HepG2 (cell line): Measurements from ENCODE around the gene RHOV. TPM values are rescaled to one million over a fixed set of nuclear protein-coding genes. Genes with fewer than 3 reads are reported as not detected.

Source experiments
- CBX5 ChIP-seq: sonication (generic); formaldehyde crosslinking; IDR thresholded peaks from 2 replicates; pipeline ENCODE4 v1.4.0; 2020; ENCODE audit warnings: missing genetic modification reagents, borderline replicate concordance
- MYNN ChIP-seq: sonication (generic); formaldehyde crosslinking; IDR thresholded peaks from 2 replicates; pipeline ENCODE4 v1.4.0; 2020; ENCODE audit warnings: mild to moderate bottlenecking, low read depth, missing genetic modification reagents
- NCOA2 ChIP-seq: sonication (generic); formaldehyde crosslinking; IDR thresholded peaks from 2 replicates; pipeline ENCODE4 v1.8.0; 2022; ENCODE audit warnings: inconsistent platforms
- NFE2 ChIP-seq: sonication (generic); formaldehyde crosslinking; IDR thresholded peaks from 2 replicates; pipeline ENCODE4 v1.4.0; 2020; ENCODE audit warnings: missing genetic modification reagents
- PHB2 ChIP-seq: fragments of 450-650 bp; IDR thresholded peaks from 2 replicates; pipeline ENCODE4 v1.6.1; 2018; ENCODE audit not compliant: partially characterized antibody
- RBM22 ChIP-seq: fragments of 200-400 bp; formaldehyde crosslinking; optimal IDR thresholded peaks from 2 replicates; pipeline ENCODE3; 2017; ENCODE audit warnings: mild to moderate bottlenecking, low read length, moderate library complexity
- SNAI1 ChIP-seq: sonication (generic); formaldehyde crosslinking; IDR thresholded peaks from 2 replicates; pipeline ENCODE4 v1.5.0; 2020; ENCODE audit warnings: mild to moderate bottlenecking, missing genetic modification reagents, borderline replicate concordance
- ZNF256 ChIP-seq: sonication (generic); formaldehyde crosslinking; conservative IDR thresholded peaks from 2 replicates; pipeline ENCODE4 v1.4.0; 2020; ENCODE audit warnings: missing genetic modification reagents
- ZNF335 ChIP-seq: sonication (generic); formaldehyde crosslinking; IDR thresholded peaks from 2 replicates; pipeline ENCODE4 v1.4.0; 2020; ENCODE audit warnings: missing genetic modification reagents
- ZNF570 ChIP-seq: sonication (generic); formaldehyde crosslinking; IDR thresholded peaks from 2 replicates; pipeline ENCODE4 v1.4.0; 2020; ENCODE audit warnings: mild to moderate bottlenecking, missing genetic modification reagents, borderline replicate concordance
- ZNF7 ChIP-seq: IDR thresholded peaks from 2 replicates; pipeline ENCODE4 v1.6.1; 2016; ENCODE audit warnings: missing biosample characterization, missing genetic modification reagents
- ZNF839 ChIP-seq: sonication (generic); formaldehyde crosslinking; IDR thresholded peaks from 2 replicates; pipeline ENCODE4 v1.4.0; 2020; ENCODE audit warnings: missing genetic modification reagents, mild to moderate bottlenecking, borderline replicate concordance
- ZSCAN9 ChIP-seq: IDR thresholded peaks from 2 replicates; pipeline ENCODE4 v1.6.1; 2016; ENCODE audit warnings: borderline replicate concordance
- polyA plus RNA-seq, 8 experiments: library from polyadenylated mRNA; depleted of rRNA in 3 of 8; stranded (reverse) in 7 of 8; unstranded in 1 of 8; fragments of >200 nt; fragmentation: Illumina TruSeq in 4 of 8; extraction: Trizol in 4 of 8; gene quantifications; 2 replicates each; pipeline versions ENCODE4 v1.2.1 to v1.2.3, GENCODE V29; 2011 to 2016; ENCODE audit warnings: low read depth in 4 of 8, missing spikeins in 1 of 8, mixed read lengths in 1 of 8; ENCODE audit not compliant: insufficient read depth in 1 of 8
- total RNA-seq, 5 experiments: library from RNA; depleted of rRNA; stranded (reverse); fragments of >200 nt; fragmentation: Illumina TruSeq; extraction: Trizol; gene quantifications; 2 replicates each; pipeline ENCODE4 v1.2.3, GENCODE V29; 2016; ENCODE audit warnings: low read depth in 1 of 5
- TF ChIP-seq, protein P1 (sequence below): sonication (generic); formaldehyde crosslinking; IDR thresholded peaks from 2 replicates; pipeline ENCODE4 v1.4.0; 2020; ENCODE audit warnings: missing genetic modification reagents
- TF ChIP-seq, protein P2 (sequence below): sonication (generic); formaldehyde crosslinking; IDR thresholded peaks from 2 replicates; pipeline ENCODE4 v1.9.0; 2022; ENCODE audit warnings: low read depth, missing genetic modification reagents
- TF ChIP-seq, protein P3 (sequence below): sonication (generic); formaldehyde crosslinking; IDR thresholded peaks from 2 replicates; pipeline ENCODE4 v1.4.0; 2020; ENCODE audit warnings: missing genetic modification reagents, mild to moderate bottlenecking, borderline replicate concordance
- TF ChIP-seq, protein P4 (sequence below): fragments of 450-650 bp; IDR thresholded peaks from 2 replicates; pipeline ENCODE4 v1.6.1; 2017; ENCODE audit warnings: mild to moderate bottlenecking

The RHOV gene
- total and polyA plus RNA-seq, 2 of the 13 experiments (the other 11 are each of a cell fraction or from before 2014, with no cell fraction given): 0.17 to 0.18 TPM

DNA sequence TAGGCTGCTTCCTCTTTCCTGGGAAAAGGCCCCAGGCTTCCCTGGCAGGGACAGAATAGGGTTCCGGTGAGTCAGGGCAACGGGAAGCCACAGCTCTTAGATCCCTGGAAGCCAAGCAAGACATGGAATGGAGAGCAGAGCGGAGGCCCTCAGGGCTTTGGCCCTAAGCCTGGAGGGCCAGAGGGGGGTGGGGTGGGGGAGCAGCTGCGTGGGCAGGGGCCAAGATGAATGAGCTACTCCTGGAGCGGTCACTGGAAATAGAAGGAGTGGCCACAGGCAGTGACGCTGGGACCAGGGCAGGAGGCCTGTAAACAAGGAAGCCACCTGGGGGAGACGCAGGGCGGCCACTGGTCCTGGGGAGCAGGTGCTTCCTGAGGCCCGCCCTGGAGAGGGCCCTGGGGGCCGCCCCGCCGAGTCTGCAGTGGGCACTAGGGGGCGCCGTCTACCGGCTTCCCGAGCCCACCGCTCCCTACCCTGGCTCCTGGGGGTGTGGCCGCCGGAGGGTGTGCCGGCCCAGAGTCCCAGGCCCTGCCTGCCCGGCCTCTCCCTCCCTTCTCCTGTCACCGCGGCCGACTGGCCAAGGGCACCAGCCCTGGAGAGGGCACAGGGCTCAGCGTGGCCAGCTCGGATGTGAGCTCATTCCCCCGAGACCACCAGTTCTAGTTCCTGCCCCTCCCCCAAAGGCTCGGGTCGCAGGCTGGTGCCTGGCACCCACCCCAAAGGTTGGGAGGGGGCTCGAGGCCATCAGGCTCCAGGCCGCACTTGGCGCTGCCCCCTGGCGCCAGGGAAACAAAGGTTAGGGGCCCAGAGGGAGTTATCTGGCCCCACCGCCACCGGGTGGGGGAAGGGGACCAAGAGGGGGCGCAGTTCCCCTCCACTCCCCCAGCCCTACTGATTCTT lies 32.3 kb upstream of the RHOV start (continued):
- TF ChIP-seq, protein P1, sequence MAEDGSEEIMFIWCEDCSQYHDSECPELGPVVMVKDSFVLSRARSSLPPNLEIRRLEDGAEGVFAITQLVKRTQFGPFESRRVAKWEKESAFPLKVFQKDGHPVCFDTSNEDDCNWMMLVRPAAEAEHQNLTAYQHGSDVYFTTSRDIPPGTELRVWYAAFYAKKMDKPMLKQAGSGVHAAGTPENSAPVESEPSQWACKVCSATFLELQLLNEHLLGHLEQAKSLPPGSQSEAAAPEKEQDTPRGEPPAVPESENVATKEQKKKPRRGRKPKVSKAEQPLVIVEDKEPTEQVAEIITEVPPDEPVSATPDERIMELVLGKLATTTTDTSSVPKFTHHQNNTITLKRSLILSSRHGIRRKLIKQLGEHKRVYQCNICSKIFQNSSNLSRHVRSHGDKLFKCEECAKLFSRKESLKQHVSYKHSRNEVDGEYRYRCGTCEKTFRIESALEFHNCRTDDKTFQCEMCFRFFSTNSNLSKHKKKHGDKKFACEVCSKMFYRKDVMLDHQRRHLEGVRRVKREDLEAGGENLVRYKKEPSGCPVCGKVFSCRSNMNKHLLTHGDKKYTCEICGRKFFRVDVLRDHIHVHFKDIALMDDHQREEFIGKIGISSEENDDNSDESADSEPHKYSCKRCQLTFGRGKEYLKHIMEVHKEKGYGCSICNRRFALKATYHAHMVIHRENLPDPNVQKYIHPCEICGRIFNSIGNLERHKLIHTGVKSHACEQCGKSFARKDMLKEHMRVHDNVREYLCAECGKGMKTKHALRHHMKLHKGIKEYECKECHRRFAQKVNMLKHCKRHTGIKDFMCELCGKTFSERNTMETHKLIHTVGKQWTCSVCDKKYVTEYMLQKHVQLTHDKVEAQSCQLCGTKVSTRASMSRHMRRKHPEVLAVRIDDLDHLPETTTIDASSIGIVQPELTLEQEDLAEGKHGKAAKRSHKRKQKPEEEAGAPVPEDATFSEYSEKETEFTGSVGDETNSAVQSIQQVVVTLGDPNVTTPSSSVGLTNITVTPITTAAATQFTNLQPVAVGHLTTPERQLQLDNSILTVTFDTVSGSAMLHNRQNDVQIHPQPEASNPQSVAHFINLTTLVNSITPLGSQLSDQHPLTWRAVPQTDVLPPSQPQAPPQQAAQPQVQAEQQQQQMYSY (CRISPR knock-in tag): no peak
- no peak for TF ChIP-seq ZNF570 (CRISPR knock-in tag)
- no peak for TF ChIP-seq MYNN
- TF ChIP-seq, protein P2, sequence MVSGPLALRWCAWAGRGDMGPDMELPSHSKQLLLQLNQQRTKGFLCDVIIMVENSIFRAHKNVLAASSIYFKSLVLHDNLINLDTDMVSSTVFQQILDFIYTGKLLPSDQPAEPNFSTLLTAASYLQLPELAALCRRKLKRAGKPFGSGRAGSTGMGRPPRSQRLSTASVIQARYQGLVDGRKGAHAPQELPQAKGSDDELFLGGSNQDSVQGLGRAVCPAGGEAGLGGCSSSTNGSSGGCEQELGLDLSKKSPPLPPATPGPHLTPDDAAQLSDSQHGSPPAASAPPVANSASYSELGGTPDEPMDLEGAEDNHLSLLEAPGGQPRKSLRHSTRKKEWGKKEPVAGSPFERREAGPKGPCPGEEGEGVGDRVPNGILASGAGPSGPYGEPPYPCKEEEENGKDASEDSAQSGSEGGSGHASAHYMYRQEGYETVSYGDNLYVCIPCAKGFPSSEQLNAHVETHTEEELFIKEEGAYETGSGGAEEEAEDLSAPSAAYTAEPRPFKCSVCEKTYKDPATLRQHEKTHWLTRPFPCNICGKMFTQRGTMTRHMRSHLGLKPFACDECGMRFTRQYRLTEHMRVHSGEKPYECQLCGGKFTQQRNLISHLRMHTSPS (CRISPR knock-in tag): peak; percentile 74; the same call in 1 of the 2 replicates
- no peak for TF ChIP-seq ZNF256 (CRISPR knock-in tag)
- TF ChIP-seq, protein P3, sequence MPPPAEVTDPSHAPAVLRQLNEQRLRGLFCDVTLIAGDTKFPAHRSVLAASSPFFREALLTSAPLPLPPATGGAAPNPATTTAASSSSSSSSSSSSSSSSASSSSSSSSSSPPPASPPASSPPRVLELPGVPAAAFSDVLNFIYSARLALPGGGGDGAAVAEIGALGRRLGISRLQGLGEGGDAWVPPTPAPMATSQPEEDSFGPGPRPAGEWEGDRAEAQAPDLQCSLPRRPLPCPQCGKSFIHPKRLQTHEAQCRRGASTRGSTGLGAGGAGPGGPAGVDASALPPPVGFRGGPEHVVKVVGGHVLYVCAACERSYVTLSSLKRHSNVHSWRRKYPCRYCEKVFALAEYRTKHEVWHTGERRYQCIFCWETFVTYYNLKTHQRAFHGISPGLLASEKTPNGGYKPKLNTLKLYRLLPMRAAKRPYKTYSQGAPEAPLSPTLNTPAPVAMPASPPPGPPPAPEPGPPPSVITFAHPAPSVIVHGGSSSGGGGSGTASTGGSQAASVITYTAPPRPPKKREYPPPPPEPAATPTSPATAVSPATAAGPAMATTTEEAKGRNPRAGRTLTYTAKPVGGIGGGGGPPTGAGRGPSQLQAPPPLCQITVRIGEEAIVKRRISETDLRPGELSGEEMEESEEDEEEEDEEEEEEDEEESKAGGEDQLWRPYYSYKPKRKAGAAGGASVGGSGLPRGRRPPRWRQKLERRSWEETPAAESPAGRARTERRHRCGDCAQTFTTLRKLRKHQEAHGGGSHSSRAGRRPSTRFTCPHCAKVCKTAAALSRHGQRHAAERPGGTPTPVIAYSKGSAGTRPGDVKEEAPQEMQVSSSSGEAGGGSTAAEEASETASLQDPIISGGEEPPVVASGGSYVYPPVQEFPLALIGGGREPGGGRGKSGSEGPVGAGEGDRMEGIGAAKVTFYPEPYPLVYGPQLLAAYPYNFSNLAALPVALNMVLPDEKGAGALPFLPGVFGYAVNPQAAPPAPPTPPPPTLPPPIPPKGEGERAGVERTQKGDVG (CRISPR knock-in tag): no peak
- TF ChIP-seq CBX5 (CRISPR knock-in tag): peak; percentile 24; the same call in 1 of the 2 replicates
- TF ChIP-seq PHB2: no peak
- TF ChIP-seq NCOA2 (CRISPR knock-in tag): no peak
- TF ChIP-seq SNAI1 (CRISPR knock-in tag): 0 out of 2 replicates have a peak, but pooled peaks have one; percentile 42
- no peak for TF ChIP-seq RBM22
- TF ChIP-seq ZNF839 (CRISPR knock-in tag): peak; percentile 66; the same call in 1 of the 2 replicates
- 0 out of 2 replicates have a peak, but pooled peaks have one; percentile 18 for TF ChIP-seq ZSCAN9 (CRISPR knock-in tag)
- no peak for TF ChIP-seq ZNF335
- TF ChIP-seq, protein P4, sequence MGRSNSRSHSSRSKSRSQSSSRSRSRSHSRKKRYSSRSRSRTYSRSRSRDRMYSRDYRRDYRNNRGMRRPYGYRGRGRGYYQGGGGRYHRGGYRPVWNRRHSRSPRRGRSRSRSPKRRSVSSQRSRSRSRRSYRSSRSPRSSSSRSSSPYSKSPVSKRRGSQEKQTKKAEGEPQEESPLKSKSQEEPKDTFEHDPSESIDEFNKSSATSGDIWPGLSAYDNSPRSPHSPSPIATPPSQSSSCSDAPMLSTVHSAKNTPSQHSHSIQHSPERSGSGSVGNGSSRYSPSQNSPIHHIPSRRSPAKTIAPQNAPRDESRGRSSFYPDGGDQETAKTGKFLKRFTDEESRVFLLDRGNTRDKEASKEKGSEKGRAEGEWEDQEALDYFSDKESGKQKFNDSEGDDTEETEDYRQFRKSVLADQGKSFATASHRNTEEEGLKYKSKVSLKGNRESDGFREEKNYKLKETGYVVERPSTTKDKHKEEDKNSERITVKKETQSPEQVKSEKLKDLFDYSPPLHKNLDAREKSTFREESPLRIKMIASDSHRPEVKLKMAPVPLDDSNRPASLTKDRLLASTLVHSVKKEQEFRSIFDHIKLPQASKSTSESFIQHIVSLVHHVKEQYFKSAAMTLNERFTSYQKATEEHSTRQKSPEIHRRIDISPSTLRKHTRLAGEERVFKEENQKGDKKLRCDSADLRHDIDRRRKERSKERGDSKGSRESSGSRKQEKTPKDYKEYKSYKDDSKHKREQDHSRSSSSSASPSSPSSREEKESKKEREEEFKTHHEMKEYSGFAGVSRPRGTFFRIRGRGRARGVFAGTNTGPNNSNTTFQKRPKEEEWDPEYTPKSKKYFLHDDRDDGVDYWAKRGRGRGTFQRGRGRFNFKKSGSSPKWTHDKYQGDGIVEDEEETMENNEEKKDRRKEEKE: no peak
- no peak for TF ChIP-seq ZNF7 (CRISPR knock-in tag)
- no peak for TF ChIP-seq NFE2 (CRISPR knock-in tag)
